NCI-H446 (cell line): ENCODE data around the gene ASTL.

Experiments used
- DNase-seq, 2 experiments: peaks; one replicate each; lab custom pipeline; 2025; lab: John Stamatoyannopoulos, UW

ASTL gene

DNA sequence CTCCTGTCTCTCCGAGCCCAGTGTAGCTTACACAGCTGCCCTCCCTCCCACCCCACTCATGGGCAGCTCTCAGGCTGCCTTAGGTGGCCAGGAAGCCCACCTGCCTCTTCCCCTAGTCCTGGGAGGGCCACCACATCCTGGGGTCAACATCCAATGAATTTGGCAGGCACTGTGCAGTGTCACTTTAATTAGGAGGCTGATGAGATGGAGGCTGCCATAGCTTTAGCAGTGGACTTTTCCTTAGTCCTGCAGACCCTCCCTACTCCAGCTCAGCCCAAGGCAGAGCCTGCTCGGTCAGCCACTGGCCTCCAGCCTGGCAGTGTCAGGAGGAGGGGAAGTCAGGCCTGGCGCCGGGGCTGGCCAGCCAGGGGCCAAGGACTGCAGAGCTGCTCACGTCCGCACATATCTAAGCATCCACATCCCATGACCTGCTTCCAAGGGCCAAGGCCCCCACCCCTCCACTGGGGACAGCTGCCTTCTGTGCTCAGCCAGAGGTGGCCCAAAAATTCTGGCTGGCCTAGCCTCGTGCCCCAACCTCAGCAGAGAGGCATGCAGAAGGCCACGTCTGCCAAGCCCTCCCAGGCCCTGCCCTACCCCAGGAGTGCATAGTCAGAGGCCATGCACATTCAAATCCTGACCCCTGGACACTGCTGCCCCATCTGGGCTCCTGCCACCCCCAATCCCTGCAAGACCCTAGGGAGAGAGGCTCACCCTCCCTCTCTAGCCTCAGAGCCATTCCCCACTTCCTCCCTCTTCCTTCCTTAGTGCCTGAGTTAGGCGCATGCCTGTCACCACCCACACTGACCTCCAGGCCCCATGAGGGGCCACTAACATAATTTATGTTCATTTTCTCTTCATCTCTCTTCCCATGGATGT is 55.0 kb downstream of the ASTL start:
- DNase-seq = no peak

DNA sequence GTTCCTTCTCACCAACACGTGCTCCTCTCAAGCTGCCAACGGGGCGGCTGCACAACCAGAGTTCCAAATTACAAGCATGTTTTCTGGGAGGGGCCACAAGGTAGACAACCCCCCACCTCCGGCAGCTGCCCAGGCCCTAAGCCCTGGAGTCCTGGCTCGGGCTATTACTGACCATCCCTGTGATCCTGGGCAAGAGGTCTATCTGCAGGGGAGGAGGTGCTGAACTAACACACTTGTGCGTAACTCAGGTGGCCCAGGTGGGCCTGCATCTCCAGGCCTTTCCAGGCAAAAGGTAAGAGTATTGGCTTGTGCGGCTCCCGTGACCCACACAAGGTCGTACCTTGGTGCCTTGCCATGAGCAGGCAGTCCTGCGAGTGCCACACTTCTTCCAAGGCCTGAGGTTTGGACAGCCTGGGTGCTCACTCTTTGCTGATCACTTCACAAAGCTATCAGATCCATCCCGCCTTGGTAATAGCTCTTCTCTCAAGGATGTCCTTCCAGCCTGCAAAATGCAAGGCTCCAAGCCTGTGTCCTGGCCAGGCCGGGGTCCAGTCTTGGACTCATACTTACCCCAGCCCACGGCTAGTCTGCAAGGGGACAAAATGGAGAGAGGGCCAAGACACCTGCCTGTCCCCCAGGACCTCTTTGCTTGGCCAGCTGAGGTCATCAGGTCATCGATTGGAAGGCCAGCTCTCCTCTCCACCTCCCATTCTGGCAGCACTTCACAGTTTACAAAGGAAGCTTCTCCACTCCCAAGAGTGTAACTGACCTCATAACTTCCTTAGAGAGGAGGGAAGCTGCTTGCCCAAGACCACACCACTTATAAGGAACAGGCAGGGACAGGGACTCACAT is 55.9 kb downstream of the ASTL start:
- DNase-seq = no peak

DNA sequence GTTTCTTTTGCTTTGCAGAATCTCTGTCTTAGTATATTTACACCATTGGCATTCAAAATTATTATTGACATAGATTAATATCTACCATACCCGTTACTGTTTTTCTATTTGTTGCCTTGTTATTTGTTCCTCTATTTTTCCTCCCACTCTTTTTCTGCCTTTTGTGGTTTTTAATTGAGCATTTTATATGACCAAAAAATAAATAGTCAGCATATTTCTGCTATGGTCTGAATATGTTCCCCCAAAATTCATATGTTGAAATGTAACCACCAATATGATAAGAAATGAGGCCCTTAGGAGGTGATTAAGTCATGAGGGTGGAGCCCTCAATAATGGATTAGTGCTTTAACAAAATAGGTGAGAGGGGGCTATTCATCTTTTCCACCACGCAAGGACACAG is 57.3 kb downstream of the ASTL start:
- DNase-seq = no peak

DNA sequence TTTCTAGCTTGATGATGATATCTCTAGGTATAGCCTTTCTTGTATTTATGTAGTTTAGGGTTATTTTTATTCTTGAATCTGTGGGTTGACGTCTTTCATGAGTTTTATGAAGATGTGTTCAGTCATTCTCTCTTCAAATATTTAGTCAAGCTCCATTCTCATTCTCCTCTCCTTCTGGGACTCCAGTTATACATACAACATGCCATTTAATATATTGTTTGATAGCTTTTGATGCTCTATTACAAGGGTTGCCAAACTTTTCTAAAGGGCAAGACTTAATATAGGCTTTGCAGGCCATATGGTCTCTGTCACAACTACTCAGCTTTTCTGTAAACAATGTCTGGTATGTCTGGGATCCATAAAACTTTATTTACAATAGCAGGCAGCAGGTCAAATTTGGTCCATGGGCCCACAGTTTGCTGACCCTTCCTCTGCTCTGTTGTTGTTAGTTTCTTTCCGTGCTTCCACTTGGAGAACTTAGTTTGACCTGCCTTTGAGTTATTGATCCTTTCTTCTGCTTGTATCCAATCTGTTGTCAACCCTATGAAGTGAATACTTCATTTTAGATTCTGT is 63.0 kb downstream of the ASTL start:
- no peak for DNase-seq

DNA sequence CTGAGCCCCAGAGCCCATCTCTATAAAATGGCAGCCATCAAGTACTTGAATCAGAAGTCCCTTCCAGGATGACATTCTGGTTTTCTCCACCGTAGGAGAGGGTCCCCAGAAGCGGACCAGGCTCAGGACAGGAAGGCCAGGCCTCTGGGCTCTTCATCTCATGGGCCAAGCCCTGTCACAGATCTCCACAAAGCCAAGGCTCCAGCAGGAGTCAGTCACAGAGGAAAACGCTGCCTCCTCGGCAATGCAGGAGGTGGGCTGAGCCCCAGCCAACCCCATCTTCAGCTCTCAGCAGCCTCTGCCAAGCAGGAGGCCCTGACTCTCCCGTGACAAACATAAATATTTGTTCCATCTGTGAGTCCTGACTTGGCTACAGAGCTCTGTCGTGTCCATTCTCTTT is 64.1 kb downstream of the ASTL start:
- DNase-seq = no peak

DNA sequence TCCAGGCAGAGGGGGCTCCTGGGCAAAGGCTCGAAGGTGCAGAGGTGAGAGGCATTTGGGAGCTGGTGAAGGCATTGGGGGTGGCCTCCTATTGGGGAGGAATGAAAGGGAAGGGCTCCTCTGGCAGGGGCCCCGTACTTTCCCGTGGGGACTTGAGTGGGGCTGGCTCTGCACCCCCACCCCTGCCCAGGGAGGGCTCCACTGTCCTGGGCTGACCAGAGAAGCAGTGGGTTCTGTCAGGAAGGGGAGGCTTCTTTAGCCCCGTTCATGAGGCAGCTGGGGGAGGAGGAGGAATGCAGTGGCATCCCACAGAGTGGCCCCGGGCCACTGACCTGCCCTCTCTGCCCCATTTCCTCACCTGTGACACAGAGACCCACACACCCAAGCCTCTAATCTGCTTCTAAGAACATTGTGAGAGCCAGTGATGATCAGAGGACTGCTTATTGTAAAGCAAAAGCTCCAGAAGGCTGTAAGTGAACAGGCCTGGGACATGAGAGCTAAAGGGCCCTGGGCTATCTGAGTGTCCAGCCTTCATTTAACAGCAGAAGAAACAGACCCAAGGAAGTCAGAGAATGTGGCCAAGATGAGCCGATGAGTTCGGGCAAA is 65.0 kb downstream of the ASTL start:
- no peak for DNase-seq
